HG03103 (cell line): ENCODE results near the gene LMF1.

Experiments
- ATAC-seq: cut with Tn5 transposase; IDR thresholded peaks from one replicate; pipeline ENCODE4 v1.9.1; 2021; ENCODE audit warnings: low read depth; ENCODE audit not compliant: unreplicated experiment

LMF1 gene

DNA sequence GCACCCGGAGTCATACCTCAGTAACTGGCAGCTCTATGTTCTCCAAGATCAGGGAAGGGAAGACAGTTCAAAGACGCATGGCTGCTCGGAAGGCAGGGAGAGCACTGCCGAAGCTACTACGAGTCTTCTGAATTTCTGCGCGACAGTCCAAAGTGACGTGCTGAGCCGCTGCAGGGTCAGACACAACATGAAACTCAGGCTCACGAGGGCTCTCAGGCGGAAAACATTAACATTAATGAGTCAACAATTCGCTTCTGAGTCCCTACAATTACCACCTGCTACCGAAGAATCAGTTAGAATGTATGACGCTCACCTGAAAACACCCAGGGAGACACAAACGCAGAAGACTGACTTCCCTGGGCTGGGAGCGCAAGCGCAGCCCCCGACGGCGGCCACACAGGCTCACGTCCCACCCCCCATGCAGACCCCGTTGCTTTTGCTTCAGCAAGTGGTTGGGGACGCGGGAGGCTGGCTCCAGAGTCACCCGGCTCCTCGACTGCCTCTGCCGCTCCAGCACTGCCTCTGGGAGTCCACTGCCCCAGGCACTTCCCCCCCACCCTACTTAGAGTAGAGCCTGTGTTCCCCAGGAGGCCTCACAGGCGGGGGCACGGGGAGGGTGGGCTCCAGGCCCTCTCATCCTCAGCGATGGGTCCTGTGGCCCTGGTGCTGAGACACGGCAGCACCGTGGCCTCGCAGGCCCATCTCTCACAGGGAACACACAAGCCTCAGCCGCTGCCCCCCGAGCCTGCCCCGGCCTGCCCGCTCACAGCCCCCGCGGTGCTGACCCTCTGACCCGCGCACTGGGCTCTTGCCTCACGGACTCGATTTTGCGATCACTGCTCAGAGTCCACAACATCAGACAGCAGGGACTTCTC, 38.9 kb downstream of the LMF1 start:
- no peak for ATAC-seq

DNA sequence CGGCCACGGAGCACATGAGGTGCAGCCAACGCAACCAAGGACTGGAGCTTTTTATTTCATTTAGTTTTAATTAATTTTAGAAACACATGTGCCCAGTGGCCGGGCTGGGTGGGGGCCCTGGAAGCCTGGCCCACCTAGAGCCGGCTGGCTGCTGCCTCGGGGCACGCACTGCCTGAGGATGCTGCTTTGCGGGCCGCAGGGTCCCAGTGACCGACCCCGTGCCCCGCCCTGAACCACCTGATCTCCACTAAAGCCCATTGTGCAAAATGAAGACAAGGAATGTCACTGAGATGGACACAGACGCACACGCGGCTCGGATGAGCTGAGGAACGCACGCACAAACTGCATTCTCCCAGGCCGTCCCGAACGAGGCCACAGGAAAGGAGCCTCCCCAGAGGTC, 39.6 kb downstream of the LMF1 start:
- no peak for ATAC-seq

DNA sequence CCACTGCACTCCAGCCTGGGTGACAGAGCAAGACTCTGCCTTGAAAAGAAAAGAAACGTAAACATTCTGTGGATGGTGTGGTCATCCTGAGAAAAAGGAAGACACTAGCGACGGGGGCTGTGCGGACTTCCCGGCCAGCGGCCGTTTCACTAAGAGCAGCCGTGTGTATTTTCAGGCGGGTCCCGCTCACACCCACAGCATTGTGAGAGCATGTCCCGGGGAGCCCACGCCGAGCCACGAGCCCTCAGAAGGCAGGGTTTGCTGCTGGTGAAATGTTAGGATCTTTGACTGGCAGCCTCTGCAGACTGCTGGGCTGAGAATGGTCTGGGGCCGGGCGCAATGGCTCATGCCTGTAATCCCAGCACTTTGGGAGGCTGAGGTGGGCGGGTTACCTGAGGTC, 40.3 kb downstream of the LMF1 start:
- ATAC-seq: no peak

DNA sequence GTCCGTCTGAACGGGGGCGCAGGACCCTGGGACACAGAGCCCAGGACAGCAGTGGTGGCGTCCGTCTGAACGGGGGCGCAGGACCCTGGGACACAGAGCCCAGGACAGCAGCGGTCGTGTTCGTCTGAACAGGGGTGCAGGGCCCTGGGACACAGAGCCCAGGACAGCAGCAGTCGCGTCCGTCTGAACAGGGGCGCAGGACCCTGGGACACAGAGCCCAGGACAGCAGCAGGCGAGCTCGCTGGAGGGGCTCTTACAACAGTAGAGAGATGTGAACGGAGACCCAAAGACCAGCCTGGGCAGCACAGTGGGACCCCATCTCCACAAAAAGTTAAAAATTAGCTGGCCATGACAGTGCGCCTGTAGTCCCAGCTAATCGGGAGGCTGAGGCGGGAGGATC, 40.7 kb downstream of the LMF1 start:
- no peak for ATAC-seq

DNA sequence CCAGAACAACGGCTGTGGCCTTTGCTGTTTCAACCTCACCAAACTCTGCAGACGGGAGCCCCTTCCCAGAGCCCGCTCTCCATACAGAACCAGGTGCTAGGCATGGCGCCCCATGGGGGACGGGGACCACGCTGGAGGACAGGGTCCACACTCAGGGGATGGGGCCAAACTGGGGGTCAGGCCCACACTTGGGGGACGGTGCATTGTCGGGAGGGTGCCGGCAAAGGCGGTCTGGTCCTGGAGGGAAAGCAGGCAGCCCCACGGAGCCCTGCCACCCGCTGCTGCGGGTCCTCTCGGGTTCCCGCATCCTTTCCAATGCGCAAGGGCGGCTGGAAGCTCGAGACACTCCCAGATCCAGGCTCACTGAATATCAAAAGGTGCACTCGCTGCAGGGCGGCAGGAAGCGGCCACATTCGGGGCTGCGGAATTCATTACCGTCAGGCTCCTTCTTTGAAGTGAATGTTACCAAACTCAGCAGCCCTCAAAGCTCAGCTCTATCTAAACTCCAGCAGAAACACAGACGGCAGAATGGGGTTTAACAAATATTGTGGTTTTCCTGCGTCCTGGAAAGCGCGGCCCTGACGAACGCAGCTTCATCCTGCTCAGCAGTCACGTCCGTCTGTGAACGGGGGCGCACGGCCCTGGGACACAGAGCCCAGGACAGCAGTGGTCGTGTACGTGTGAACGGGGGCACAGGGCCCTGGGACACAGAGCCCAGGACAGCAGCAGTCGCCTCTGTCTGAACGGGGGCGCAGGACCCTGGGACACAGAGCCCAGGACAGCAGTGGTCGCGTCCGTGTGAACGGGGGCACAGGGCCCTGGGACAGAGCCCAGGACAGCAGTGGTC, 41.3 kb downstream of the LMF1 start:
- no peak for ATAC-seq

DNA sequence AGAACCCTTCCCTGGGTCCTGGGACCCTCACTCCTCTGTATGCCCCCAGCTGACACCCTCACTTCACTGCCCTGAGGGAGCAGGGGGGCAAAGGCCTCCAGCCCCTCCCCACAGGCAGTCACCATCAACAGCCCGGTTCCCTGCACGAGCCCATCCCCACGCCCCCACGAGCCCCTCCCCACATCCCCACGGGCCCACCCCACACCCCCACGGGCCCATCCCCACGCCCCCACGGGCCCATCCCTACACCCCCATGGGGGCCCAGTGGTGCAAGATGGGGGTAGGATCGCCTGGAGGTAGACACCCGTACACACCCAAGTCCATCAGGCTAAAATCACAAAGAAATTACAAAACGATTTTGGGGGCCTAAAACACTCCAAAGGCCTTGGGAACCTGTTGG, 42.3 kb downstream of the LMF1 start:
- ATAC-seq: no peak

DNA sequence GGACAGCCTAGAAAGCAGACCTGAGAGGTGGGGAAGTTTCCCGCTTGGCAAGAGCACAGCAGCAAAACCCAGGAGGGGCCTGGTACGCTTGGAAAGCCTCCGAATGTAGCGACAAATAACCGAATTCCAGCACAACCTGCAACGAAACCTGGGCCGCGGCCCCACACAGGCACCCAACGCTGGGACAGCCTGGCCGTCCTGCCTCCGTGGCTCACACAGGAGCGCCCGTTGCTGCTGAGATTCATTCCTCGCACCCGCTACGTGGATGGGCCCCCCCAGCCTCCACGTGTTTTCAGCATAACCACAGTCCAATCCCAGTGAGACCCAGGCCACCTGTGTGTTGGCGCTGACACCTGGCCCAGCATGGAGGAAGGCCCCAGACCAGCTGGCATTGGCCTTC, 42.9 kb downstream of the LMF1 start:
- no peak for ATAC-seq

DNA sequence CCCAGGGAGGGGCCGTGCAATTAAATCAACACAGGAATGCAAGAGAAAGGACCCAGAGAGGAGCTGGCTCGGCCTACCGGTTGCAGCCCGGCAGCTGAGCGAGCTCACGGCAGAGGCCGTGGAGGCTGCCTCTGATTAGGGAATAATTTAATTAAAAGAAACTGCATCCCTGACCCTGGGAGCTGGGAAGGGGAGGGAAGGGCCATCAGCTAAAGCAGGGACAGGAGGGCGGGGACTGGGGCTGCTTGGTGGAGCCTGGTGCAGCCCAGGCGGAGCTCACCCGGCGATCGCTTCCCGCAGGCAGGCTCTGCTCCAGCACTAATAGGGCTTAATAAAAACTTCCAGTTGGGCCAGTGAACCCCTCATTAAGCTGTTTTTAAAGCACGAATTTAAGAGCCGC, 43.4 kb downstream of the LMF1 start:
- ATAC-seq: no peak

DNA sequence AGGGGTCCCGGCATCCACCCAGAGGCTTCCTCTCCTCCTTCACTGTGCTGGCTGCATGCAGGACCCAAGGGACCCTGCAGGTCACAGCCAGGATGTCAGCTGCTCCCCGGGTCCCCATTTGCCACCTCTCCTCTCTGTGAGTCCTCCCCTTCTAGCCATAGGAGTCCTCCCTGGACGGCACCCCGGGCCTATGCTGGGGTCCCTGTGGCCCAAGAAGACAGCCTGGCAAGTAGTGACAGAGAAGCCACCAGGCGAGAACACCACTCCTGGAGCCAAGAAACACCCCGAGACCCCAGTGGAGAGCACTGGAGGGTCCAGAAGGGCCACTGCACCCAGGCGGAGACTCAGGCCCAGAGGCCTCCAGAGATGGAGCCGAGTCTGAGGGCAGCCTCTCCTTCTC, 44.1 kb downstream of the LMF1 start:
- ATAC-seq: no peak

DNA sequence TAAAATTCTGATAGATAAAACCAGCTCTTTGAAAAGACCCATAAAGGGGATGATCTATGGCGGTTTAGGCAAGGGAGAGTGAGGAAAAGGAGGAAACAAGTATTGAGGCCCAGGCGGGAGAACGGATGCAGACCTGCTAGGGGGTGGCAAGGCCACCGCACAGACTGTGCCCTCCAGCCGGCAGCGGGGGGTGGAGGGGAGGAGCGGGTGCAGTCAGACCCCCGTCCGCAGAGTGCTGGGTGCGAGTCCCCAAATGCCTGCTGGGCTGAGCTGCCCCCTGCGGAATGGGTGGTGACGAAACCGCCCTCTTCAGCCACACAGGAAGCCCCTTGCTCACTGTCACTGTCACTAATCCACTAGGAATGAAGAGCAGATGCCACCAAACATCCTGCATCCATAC, 46.0 kb downstream of the LMF1 start:
- no peak for ATAC-seq

DNA sequence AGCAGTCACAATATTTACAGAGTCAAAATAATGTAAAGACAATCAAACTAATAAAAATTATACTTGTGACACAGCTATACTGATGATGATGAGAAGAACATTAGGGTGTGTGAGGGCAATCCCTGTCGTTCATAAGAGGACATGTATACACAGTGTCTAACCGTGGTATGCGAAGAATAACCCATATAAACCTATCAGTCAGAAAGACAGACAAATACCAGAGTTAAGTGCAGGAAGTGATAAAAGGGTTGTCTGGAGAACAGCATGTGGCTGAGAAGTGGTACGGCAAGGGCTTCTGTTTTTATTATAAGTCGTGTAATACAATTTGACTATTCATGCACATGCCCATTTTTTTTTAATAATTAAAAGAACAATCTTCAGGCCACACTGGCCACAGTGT, 46.7 kb downstream of the LMF1 start:
- no peak for ATAC-seq

DNA sequence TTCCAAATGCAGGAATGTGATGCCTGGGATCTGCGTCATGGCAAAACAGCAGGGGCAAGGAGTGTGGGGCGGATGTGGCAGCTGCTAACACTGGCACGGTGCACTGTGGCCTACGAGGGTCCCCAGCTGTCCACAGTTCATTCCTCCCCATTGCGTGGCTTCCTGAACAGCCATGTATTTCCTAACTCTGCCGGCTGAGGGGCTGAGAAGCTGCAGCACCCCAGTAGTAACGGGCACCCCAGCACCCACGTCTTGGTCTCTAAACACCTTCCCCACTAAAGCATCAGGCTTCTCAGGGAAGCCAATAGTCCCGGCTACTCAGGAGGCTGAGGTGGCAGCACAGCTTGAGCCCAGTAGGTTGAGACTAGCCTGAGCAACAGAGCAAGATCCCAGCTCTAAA, 47.6 kb downstream of the LMF1 start:
- no peak for ATAC-seq

DNA sequence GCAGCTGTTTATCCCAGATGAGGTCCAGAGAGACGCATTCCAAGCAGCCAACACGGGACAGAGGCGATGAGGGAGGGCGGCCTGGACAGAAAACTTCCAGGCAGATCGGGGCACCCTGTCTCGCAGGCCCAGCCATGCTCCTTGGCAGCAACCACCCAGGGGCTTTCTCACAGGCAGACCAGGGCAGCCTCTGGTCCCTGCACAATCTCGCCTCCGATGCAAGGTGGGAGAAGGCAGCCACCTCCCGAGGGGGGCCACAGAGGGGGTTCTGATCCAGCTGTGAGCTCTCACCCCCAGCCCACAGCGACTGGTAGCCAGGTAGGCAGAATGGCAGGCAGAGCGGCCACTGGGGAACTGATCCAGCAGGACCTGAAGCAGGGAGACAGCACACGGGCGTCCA, 48.7 kb downstream of the LMF1 start:
- ATAC-seq: no peak

DNA sequence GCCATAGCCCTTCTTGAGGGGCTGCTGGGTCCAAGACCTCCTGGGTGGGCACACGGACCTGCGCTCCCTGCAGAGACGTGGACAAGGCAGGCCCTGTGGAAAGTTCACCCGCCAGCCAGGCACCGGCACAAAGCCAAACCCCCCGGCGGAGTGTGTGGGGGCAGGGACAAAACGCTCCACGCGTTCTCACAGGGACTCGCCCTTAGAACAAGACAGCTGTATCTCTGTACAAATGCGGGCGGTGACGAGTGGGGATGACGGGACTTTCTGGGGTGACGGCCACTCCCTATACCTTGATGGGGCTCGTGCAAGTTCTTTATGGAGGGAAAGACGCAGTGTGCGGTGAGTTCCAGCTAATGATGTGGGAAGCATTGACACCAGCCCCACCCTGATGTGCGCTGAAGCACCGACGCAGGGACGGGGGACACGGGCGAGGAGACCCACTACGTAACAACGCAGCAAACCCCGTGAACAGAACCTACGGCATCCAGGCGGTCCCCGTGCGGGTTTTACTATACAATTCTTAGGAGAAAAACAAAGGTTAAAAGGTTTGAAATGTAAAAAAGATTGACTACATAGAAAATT, 49.4 kb downstream of the LMF1 start:
- ATAC-seq: no peak

DNA sequence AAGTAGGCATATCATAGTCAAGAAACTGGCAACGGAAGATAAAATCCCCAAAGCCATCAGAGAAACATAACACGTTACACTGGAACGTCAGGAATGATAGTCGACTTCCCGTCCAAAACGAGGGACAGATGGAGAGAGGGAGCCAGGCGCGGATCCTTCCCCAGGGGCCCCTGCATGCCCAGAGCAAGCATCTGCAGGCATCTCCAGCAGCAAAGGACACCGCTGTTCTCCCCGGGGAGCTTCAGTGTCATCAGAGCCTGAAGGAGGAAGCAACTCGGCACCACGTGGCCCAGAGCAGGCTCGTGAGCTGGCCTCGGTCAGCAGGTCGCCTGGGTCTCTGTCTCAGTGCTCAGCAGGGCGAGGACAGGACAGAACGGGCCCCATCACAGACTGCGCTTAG, 50.1 kb downstream of the LMF1 start:
- no peak for ATAC-seq

DNA sequence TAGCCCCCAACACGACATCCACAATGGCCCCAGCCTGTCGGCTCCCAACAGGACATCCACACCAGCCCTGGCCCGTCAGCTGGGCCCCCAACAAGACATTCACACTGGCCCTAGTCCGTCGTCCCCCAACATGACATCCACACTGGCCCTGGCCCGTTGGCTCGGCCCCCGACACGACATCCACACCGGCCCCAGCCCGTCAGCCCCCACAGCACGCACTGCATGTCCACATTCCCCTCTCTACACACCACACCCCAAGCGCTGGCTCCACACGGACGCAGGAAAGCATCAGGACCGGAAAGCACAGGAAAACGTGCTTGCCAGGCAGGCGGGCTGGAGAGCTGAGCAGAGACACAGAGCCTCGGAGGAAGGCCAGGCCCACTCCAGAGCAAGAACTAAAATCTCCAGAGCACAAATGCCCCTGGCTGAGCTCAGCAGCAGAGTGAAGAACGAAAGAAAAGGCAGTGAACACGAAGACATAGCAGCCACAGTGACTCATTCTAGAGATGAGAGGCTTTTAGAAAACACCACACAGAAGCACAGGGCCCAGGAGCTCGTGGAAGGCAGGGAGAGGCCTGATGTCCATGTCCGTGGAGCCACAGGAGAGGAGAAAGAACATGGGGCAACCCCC, 50.6 kb downstream of the LMF1 start:
- ATAC-seq: no peak

DNA sequence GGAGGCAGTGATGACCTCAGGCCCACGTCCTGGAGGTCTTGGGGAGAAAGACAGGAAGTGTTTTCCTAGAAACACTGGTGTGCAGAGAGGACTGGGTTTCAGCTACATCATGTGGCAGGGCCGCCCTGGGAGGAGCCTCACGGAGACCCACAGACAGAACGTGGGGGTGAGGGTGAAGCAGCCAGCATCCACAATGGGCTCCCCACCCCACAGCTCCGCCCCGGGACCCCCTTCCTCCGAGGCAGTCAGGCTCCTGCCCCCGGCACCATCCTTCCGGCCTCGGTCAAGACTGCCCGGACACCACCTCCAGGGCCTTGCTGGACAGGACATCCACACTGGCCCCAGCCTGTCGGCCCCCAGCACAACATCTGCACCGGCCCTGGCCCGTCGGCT, 51.1 kb downstream of the LMF1 start:
- no peak for ATAC-seq

DNA sequence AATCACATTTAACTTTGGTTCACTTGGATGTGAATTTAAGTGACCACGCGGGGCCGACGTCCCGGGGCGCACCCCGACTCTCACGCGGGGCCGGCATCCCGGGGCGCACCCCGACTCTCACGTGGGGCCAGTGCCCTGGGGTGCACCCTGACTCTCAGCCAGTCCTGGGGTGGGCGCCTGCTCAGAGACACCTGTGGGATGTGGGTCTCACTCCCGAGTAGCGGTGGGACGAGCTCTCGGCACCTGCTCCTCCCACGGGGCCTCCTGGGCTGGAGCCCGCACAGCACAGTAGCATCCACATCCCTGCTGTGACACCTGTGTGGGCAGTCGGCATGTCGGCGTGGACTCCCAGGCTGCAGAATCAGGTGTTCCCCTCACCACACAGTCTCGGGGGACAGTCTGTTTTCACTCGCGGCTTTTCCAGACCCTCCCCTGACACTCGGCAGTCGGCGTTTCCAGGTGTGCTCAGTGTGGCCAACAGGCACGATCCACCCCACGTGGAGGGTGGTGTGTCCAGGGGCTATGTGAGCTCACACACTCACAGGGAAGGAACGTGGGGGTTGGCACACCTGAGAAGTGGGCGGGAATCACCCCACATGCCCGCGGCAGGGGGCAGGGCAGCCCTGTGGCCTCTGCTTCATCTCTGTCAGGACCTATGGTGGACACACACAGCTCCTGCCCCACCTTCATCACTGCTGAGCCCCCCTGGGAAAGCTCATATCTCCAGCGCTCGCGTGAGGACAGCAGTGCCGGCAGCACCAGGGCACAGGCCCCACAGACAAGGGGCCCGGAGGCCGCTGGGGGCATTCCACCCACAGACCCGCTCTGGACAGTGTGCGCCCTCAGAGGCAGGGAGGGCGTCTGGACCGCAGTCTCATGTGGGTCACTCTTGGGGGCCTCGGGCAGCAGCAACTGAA, 51.8 kb downstream of the LMF1 start:
- no peak for ATAC-seq

DNA sequence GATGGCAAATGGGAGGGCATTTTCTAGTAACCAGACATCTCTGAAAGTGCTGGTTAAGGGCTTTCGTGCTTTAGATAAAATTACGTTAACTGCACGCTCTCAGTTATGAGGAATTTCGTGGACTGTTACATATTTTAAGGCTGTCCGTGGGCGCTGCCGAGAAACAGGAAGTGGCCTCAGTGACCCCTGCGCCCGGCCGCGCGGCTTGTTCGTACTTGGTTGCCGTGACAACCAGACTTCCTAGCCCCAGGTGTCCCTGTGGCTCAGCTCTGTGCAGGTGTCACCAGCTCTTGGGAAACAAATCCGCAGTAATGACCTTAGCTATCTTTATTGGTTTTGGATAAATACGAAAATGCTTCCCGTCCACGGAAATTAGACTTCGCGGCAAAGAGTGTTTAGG, 52.7 kb downstream of the LMF1 start:
- ATAC-seq: no peak

DNA sequence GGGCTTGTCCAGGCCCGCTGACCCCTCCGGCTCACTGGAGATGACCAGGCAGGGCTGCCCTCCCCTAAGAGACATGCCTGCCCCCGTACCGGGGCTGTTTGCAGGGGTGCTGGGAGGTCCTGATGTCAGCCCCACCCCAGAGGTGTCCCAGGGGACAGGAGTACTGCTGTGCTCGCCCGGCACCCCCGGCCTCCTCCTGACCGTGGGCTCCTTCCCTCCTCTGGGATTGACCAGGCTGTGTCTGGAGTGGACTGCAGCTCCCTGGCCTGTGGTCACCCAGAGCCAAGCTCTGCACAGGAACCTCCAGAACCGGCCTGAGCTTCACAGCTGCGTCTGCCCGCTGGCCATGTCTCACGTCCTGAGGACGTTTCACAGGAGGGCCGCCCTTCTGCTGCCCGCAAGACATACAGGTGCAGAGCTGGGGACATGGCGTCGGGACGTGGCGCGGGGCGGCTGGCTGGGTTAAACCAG, 53.2 kb downstream of the LMF1 start:
- ATAC-seq: no peak
